Measurements from ENCODE around the gene S1PR5. TPM values are rescaled to one million over a fixed set of nuclear protein-coding genes. Genes with fewer than 3 reads are reported as not detected.
A peak's percentile ranks its signal among the peaks of the same experiment; 100 is the strongest.

The S1PR5 gene
- total and polyA plus RNA-seq, 2 experiments from 2014 or later: 4.6 to 8.0 TPM

DNA sequence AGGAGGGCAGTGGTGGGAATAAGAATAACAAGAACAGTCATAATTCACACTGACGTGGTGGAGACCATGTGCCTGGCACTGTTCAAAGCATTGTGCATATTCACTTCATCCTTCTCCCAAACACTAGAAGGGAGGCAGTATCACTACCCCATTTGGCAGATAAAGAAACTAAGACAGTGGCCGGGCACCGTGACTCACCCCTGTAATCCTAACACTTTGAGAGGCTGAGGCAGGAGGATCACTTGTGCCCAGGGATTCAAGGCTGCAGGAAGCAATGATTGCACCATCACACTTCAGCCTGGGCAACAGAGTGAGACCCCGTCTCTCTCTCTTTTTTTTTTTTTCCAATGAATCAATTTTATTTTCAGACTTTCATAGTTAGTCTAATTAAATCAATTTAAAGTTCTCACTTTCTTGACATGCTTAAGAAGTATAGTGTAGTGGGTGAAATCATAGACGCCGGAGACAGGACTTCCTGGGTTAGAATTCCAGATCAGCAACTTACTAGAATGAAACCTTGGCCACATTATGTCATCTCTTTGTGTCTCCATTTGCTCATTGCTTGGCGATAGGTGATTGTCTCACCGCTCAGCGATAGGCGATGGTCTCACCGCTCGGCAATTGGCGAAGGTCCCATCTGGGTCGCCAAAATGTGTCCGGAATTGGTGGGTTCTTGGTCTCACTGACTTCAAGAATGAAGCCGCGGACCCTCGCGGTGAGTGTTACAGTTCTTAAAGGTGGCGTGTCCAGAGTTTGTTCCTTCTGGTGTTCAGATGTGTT is 21.1 kb upstream of the S1PR5 start:
- Histone ChIP-seq H3F3A (replicated peaks; ENCODE audit: low read depth) (0 out of 2 replicates have a peak, but pooled peaks cover 5% of the 10 kb centered on the region), H3K36me3 (ENCODE audit: insufficient read depth) (no peaks in the 10 kb centered on the region), H4K20me1 (replicated peaks; ENCODE audit: insufficient read depth) (no peaks in the 10 kb centered on the region), H3K27me3 (ENCODE audit: insufficient read depth) (no peaks in the 10 kb centered on the region), H3K4me2 (no peak overlapping the region), H3K9me2 (ENCODE audit: insufficient read depth) (no peaks in the 10 kb centered on the region), H2AFZ (0 out of 2 replicates have a peak overlapping the region, but pooled peaks have one; percentile 66), H3K27ac (ENCODE audit: low read depth) (no peak overlapping the region), H3K4me3 (no peak overlapping the region), H3K79me2 (replicated peaks; ENCODE audit: insufficient read depth) (no peaks in the 10 kb centered on the region), H3K4me1 (ENCODE audit: insufficient read depth) (no peaks in the 10 kb centered on the region)
- TF ChIP-seq ZNF331 (CRISPR knock-in tag; IDR thresholded peaks at IDR 0.05; ENCODE audit: low read depth) (no peak), ZNF114 (CRISPR knock-in tag; IDR thresholded peaks at IDR 0.05) (no peak), NANOG (IDR thresholded peaks at IDR 0.05; ENCODE audit: borderline replicate concordance) (no peak), EZH2 (IDR thresholded peaks at IDR 0.05; ENCODE audit: low read depth, unreplicated experiment) (no peak), CREB1 (CRISPR knock-in tag; IDR thresholded peaks at IDR 0.05; ENCODE audit: low read depth) (no peak), EZH2phosphoT487 (IDR thresholded peaks at IDR 0.05; ENCODE audit: unreplicated experiment) (no peak), POLR2AphosphoS5 (IDR thresholded peaks at IDR 0.05; ENCODE audit: low read depth) (no peak), JUNB (IDR thresholded peaks at IDR 0.05; ENCODE audit: unreplicated experiment) (no peak), STAT1 (IDR thresholded peaks at IDR 0.05; ENCODE audit: unreplicated experiment) (no peak)
- TF ChIP-seq, protein P1, sequence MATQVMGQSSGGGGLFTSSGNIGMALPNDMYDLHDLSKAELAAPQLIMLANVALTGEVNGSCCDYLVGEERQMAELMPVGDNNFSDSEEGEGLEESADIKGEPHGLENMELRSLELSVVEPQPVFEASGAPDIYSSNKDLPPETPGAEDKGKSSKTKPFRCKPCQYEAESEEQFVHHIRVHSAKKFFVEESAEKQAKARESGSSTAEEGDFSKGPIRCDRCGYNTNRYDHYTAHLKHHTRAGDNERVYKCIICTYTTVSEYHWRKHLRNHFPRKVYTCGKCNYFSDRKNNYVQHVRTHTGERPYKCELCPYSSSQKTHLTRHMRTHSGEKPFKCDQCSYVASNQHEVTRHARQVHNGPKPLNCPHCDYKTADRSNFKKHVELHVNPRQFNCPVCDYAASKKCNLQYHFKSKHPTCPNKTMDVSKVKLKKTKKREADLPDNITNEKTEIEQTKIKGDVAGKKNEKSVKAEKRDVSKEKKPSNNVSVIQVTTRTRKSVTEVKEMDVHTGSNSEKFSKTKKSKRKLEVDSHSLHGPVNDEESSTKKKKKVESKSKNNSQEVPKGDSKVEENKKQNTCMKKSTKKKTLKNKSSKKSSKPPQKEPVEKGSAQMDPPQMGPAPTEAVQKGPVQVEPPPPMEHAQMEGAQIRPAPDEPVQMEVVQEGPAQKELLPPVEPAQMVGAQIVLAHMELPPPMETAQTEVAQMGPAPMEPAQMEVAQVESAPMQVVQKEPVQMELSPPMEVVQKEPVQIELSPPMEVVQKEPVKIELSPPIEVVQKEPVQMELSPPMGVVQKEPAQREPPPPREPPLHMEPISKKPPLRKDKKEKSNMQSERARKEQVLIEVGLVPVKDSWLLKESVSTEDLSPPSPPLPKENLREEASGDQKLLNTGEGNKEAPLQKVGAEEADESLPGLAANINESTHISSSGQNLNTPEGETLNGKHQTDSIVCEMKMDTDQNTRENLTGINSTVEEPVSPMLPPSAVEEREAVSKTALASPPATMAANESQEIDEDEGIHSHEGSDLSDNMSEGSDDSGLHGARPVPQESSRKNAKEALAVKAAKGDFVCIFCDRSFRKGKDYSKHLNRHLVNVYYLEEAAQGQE (IDR thresholded peaks at IDR 0.05; ENCODE audit: unreplicated experiment): no peak
- TF ChIP-seq, protein P2, sequence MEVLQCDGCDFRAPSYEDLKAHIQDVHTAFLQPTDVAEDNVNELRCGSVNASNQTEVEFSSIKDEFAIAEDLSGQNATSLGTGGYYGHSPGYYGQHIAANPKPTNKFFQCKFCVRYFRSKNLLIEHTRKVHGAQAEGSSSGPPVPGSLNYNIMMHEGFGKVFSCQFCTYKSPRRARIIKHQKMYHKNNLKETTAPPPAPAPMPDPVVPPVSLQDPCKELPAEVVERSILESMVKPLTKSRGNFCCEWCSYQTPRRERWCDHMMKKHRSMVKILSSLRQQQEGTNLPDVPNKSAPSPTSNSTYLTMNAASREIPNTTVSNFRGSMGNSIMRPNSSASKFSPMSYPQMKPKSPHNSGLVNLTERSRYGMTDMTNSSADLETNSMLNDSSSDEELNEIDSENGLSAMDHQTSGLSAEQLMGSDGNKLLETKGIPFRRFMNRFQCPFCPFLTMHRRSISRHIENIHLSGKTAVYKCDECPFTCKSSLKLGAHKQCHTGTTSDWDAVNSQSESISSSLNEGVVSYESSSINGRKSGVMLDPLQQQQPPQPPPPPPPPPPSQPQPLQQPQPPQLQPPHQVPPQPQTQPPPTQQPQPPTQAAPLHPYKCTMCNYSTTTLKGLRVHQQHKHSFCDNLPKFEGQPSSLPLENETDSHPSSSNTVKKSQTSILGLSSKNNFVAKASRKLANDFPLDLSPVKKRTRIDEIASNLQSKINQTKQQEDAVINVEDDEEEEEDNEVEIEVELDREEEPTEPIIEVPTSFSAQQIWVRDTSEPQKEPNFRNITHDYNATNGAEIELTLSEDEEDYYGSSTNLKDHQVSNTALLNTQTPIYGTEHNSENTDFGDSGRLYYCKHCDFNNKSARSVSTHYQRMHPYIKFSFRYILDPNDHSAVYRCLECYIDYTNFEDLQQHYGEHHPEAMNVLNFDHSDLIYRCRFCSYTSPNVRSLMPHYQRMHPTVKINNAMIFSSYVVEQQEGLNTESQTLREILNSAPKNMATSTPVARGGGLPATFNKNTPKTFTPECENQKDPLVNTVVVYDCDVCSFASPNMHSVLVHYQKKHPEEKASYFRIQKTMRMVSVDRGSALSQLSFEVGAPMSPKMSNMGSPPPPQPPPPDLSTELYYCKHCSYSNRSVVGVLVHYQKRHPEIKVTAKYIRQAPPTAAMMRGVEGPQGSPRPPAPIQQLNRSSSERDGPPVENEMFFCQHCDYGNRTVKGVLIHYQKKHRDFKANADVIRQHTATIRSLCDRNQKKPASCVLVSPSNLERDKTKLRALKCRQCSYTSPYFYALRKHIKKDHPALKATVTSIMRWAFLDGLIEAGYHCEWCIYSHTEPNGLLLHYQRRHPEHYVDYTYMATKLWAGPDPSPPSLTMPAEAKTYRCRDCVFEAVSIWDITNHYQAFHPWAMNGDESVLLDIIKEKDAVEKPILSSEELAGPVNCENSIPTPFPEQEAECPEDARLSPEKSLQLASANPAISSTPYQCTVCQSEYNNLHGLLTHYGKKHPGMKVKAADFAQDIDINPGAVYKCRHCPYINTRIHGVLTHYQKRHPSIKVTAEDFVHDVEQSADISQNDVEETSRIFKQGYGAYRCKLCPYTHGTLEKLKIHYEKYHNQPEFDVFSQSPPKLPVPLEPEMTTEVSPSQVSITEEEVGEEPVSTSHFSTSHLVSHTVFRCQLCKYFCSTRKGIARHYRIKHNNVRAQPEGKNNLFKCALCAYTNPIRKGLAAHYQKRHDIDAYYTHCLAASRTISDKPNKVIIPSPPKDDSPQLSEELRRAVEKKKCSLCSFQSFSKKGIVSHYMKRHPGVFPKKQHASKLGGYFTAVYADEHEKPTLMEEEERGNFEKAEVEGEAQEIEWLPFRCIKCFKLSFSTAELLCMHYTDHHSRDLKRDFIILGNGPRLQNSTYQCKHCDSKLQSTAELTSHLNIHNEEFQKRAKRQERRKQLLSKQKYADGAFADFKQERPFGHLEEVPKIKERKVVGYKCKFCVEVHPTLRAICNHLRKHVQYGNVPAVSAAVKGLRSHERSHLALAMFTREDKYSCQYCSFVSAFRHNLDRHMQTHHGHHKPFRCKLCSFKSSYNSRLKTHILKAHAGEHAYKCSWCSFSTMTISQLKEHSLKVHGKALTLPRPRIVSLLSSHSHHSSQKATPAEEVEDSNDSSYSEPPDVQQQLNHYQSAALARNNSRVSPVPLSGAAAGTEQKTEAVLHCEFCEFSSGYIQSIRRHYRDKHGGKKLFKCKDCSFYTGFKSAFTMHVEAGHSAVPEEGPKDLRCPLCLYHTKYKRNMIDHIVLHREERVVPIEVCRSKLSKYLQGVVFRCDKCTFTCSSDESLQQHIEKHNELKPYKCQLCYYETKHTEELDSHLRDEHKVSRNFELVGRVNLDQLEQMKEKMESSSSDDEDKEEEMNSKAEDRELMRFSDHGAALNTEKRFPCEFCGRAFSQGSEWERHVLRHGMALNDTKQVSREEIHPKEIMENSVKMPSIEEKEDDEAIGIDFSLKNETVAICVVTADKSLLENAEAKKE (CRISPR knock-in tag; IDR thresholded peaks at IDR 0.05): no peak
- TF ChIP-seq, protein P3, sequence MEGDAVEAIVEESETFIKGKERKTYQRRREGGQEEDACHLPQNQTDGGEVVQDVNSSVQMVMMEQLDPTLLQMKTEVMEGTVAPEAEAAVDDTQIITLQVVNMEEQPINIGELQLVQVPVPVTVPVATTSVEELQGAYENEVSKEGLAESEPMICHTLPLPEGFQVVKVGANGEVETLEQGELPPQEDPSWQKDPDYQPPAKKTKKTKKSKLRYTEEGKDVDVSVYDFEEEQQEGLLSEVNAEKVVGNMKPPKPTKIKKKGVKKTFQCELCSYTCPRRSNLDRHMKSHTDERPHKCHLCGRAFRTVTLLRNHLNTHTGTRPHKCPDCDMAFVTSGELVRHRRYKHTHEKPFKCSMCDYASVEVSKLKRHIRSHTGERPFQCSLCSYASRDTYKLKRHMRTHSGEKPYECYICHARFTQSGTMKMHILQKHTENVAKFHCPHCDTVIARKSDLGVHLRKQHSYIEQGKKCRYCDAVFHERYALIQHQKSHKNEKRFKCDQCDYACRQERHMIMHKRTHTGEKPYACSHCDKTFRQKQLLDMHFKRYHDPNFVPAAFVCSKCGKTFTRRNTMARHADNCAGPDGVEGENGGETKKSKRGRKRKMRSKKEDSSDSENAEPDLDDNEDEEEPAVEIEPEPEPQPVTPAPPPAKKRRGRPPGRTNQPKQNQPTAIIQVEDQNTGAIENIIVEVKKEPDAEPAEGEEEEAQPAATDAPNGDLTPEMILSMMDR (conservative IDR thresholded peaks at IDR 0.05; ENCODE audit: low read depth in 2 of 2): no peak
- TF ChIP-seq, protein P4, sequence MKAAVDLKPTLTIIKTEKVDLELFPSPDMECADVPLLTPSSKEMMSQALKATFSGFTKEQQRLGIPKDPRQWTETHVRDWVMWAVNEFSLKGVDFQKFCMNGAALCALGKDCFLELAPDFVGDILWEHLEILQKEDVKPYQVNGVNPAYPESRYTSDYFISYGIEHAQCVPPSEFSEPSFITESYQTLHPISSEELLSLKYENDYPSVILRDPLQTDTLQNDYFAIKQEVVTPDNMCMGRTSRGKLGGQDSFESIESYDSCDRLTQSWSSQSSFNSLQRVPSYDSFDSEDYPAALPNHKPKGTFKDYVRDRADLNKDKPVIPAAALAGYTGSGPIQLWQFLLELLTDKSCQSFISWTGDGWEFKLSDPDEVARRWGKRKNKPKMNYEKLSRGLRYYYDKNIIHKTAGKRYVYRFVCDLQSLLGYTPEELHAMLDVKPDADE (IDR thresholded peaks at IDR 0.05): no peak
- Mint-ChIP-seq H3K27me3 (ENCODE audit: insufficient read depth, low read depth, poor library complexity) (peaks cover 9% of the 10 kb centered on the region), H3K27ac (no peak overlapping the region), H3K4me1 (no peaks in the 10 kb centered on the region), H3K4me3 (no peak overlapping the region), H3K9me3 (no peaks in the 10 kb centered on the region), H3K36me3 (ENCODE audit: low read depth) (no peaks in the 10 kb centered on the region)
- ATAC-seq (no peak), DNase-seq (ENCODE audit: low spot score) (no peak)
